Right atrium auricular region (tissue), 2 donors: ENCODE data around the gene CALN1. TPM values are rescaled to one million over a fixed set of nuclear protein-coding genes. Genes with fewer than 3 reads are reported as not detected.
"Not testable (repeated sequence)": the region's sequence is repeated elsewhere in the genome, so short reads cannot be mapped to it uniquely, and the experiment has no call there.

ENCODE experiments used
- DNase-seq: peaks from one replicate; pipeline ENCODE4 v3.0.0-alpha.2; 2019; ENCODE audit warnings: low spot score
- H3K27ac ChIP-seq, 2 donors: fragments of 200-600 bp; sonication (generic); 1 replicate in 1 of 2; 2 replicates in 1 of 2; pipeline ENCODE4 v1.5.1; 2016 to 2019
- H3K27me3 ChIP-seq, 2 donors: fragments of 200-600 bp; sonication (generic); one replicate each; pipeline versions ENCODE4 v1.5.1 to v1.6.0; 2017 to 2019
- H3K36me3 ChIP-seq: fragments of 200-600 bp; sonication (generic); one replicate; pipeline ENCODE4 v1.5.1; 2016
- H3K4me1 ChIP-seq, 2 donors: fragments of 200-600 bp; sonication (generic); one replicate each; pipeline versions ENCODE4 v1.5.1 to v1.6.0; 2017 to 2019
- H3K4me3 ChIP-seq, 2 donors: fragments of 200-600 bp; sonication (generic); 1 replicate in 1 of 2; 2 replicates in 1 of 2; pipeline ENCODE4 v1.5.1; 2017 to 2019; ENCODE audit warnings: mild to moderate bottlenecking in 1 of 2, moderate library complexity in 1 of 2
- H3K9me3 ChIP-seq, 2 donors: fragments of 200-600 bp; sonication (generic); one replicate each; pipeline ENCODE4 v1.5.1; 2019
- CTCF ChIP-seq, 2 donors: fragments of 200-600 bp; sonication (generic); IDR thresholded peaks; one replicate each; pipeline ENCODE4 v1.5.1; 2019; ENCODE audit warnings: antibody characterized with exemption in 2 of 2
- total RNA-seq, 2 donors: library from RNA; depleted of rRNA; stranded (reverse); fragments of >200 nt; gene quantifications; one replicate each; pipeline ENCODE4 v1.1.0, GENCODE V29; 2016

Gene CALN1
- total RNA-seq, 2 donors from 2014 or later, result not detected

DNA sequence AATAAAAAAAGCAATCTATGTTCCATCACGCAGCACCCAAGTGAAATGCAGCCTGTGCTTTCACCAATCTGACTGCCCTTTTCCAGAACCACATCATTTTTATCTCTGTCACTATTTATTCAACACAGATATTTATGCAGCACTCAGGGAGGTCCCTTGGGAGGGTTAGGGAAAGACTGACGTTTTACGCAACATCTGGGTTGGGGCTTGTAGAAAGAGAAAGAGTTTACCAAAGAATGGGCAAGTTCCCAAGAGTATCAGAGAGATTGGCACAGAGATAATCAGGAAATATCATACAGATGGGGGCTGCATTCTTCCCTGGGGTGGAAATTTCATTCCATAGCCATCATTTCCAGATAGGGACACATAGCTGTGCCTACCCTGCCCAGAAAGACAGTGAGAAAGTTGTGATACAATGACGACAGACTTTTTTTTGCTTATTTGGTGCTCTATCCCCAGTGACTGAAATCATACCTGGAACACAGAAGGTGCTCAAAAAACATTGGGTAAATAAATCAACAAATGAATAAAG lies 474.2 kb downstream of the CALN1 start:
- H3K9me3 ChIP-seq, result no peaks in the 10 kb centered on the region
- no peak for DNase-seq
- no peak for TF ChIP-seq CTCF (IDR thresholded peaks at IDR 0.05)
- H3K27me3 ChIP-seq, result no peaks in the 10 kb centered on the region
- H3K4me3 ChIP-seq, result no peak overlapping the region
- no peaks in the 10 kb centered on the region for H3K36me3 ChIP-seq
- no peaks in the 10 kb centered on the region for H3K4me1 ChIP-seq
- no peak overlapping the region for H3K27ac ChIP-seq

GRCh38 chr7:71935674-71936073 lies 476.5 kb downstream of the CALN1 start:
- Histone ChIP-seq H3K27me3 (no peaks in the 10 kb centered on the region), H3K4me1 (no peaks in the 10 kb centered on the region), H3K9me3 (no peaks in the 10 kb centered on the region), H3K36me3 (no peaks in the 10 kb centered on the region), H3K4me3 (no peak overlapping the region), H3K27ac (no peak overlapping the region)
- no peak for DNase-seq
- no peak for TF ChIP-seq CTCF (IDR thresholded peaks at IDR 0.05)

- Histone ChIP-seq H3K27me3 (no peaks in the 10 kb centered on the region), H3K4me1 (no peaks in the 10 kb centered on the region), H3K9me3 (no peaks in the 10 kb centered on the region), H3K4me3 (no peak overlapping the region), H3K27ac (no peak overlapping the region), H3K36me3 (no peaks in the 10 kb centered on the region)
- TF ChIP-seq CTCF (IDR thresholded peaks at IDR 0.05), result no peak
- DNase-seq, result no peak
These were observed 478.7 kb downstream of the CALN1 start for GRCh38 chr7:71933426-71933825.

DNA sequence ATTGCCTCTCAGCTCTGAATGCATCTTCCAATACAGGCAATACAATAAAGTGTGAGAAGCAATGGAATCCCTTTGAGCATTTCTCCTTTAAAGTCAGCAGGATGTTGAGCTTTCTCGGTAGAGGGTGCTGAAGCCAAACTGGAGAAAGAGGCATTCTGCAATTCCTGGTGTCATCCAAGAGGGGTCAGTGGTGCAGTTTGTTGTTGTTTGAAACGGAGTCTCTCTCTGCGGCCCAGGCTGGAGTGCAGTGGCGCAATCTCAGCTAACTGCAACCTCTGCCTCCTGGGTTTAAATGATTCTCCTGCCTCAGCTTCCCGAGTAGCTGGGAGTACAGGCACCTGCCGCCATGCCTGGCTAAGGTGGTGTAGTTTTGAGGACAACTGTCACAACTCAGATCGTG lies 486.5 kb downstream of the CALN1 start:
- TF ChIP-seq CTCF (IDR thresholded peaks at IDR 0.05), result no peak
- no peak overlapping the region for H3K27ac ChIP-seq
- H3K27me3 ChIP-seq, result no peaks in the 10 kb centered on the region
- H3K36me3 ChIP-seq, result no peaks in the 10 kb centered on the region
- peaks cover 0 to 26% of the 10 kb centered on the region in 2 donors for H3K9me3 ChIP-seq
- DNase-seq, result no peak
- no peak overlapping the region for H3K4me3 ChIP-seq
- no peaks in the 10 kb centered on the region for H3K4me1 ChIP-seq

DNA sequence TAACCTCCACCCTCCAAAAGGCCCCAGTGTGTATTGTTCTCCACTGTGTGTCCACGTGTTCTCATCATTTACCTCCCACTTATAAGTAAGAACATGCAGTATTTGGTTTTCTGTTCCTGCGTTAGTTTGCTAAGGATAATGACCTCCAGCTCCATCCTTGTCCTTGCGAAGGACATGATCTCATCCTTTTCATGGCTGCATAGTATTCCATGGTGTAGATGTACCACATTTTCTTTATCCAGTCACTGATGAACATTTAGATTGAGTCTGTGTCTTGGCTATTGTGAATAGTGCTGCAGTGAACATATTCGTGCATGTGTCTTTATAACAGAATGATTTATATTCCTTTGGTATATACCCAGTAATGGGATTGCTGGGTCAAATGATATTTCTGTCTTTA lies 497.9 kb downstream of the CALN1 start:
- not testable (repeated sequence) for H3K27ac ChIP-seq, H3K4me3 ChIP-seq, H3K4me1 ChIP-seq, H3K36me3 ChIP-seq, DNase-seq, H3K9me3 ChIP-seq, H3K27me3 ChIP-seq

DNA sequence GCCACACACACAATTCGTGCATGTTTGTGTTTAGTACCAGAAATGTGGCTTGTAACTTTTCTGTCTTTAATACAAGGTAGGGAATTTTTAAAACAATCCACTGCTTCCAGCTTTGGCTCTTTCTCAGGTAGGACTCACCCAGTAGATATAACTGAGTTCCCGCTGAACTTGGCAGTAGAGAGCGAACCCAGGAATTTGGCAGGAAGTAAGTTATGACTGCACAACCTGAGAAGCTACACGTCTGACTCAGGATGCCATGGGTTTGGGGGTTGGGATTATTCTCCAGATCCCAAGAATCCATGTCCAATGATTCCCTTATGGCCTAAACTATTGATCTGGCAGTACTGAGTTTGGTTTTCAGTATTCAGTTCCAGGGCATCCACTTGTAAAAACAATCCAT lies 499.7 kb downstream of the CALN1 start:
- no peaks in the 10 kb centered on the region for H3K27me3 ChIP-seq
- H3K4me1 ChIP-seq, result no peaks in the 10 kb centered on the region
- H3K36me3 ChIP-seq, result no peaks in the 10 kb centered on the region
- no peak overlapping the region for H3K4me3 ChIP-seq
- no peak for DNase-seq
- no peak for TF ChIP-seq CTCF (IDR thresholded peaks at IDR 0.05)
- no peak overlapping the region for H3K27ac ChIP-seq
- H3K9me3 ChIP-seq, result peaks cover 0 to 4% of the 10 kb centered on the region in 2 donors
